ENCODE data around the gene RCN2. TPM values are rescaled to one million over a fixed set of nuclear protein-coding genes. Genes with fewer than 3 reads are reported as not detected.
A peak's percentile ranks its signal among the peaks of the same experiment; 100 is the strongest.

The RCN2 gene
- total and polyA plus RNA-seq, 2 of the 13 experiments (the other 11 are each of a cell fraction or from before 2014, with no cell fraction given): 84.4 to 89.0 TPM

DNA sequence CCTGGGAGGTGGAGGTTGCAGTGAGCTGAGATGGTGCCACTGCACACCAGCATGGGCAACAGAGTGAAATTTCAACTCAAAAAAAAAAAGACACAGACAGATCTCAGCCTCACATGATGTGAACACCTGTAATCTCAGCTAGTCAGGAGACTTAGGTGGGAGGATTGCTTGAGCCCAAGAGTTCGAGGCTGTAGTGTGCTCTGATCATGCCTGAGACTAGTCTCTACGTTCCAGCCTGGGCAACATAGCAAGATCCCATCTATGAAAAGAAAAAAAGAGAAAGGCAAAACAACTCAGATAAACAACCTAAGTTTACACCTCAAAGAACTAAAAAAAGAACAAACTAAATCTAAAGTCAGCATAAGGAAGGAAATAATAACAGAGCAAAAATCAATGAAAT is 37.4 kb upstream of the RCN2 start:
- Histone ChIP-seq H3K9me3 (ENCODE audit: low read length) (no peaks in the 10 kb centered on the region), H3K79me2 (ENCODE audit: insufficient read depth, low read length) (peaks cover 7% of the 10 kb centered on the region), H3K36me3 (replicated peaks in 1 of 2; ENCODE audit: control insufficient read depth in 1 of 2, insufficient read depth in 2 of 2, low read length in 2 of 2) (no peaks in the 10 kb centered on the region), H4K20me1 (ENCODE audit: insufficient read depth, low read length) (no peaks in the 10 kb centered on the region), H3K9ac (ENCODE audit: insufficient read depth, low read depth, low read length) (no peak overlapping the region), H3K4me1 (ENCODE audit: insufficient read depth, low read length) (peaks cover 4% of the 10 kb centered on the region), H3K27ac (ENCODE audit: extremely low read length, insufficient read depth, low read length) (no peak overlapping the region), H2AFZ (ENCODE audit: low read length) (no peak overlapping the region), H3K27me3 (ENCODE audit: control insufficient read depth in 1 of 2, insufficient read depth in 2 of 2, low read length in 2 of 2) (no peaks in the 10 kb centered on the region), H3K4me2 (ENCODE audit: low read depth, low read length) (no peak overlapping the region), H3K4me3 (replicated peaks in 1 of 3; ENCODE audit: insufficient read depth in 1 of 3, low read depth in 2 of 3, low read length in 3 of 3) (no peak overlapping the region)
- intact Hi-C loops (cut with micrococcal nuclease; ENCODE audit: unreplicated experiment): no loop called here
- CTCF ChIA-PET (ENCODE audit: low intra/inter-chr PET ratio, low total read pairs): no interaction called here
- TF ChIP-seq ZNF121 (CRISPR knock-in tag; IDR thresholded peaks at IDR 0.05) (peak; percentile 81), ZFX (CRISPR knock-in tag; IDR thresholded peaks at IDR 0.05; ENCODE audit: low read depth) (no peak), MEIS2 (CRISPR knock-in tag; IDR thresholded peaks at IDR 0.05) (no peak)
- TF ChIP-seq, protein P1, sequence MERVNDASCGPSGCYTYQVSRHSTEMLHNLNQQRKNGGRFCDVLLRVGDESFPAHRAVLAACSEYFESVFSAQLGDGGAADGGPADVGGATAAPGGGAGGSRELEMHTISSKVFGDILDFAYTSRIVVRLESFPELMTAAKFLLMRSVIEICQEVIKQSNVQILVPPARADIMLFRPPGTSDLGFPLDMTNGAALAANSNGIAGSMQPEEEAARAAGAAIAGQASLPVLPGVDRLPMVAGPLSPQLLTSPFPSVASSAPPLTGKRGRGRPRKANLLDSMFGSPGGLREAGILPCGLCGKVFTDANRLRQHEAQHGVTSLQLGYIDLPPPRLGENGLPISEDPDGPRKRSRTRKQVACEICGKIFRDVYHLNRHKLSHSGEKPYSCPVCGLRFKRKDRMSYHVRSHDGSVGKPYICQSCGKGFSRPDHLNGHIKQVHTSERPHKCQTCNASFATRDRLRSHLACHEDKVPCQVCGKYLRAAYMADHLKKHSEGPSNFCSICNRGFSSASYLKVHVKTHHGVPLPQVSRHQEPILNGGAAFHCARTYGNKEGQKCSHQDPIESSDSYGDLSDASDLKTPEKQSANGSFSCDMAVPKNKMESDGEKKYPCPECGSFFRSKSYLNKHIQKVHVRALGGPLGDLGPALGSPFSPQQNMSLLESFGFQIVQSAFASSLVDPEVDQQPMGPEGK (CRISPR knock-in tag; IDR thresholded peaks at IDR 0.05): no peak
- BruUV-seq (replicated peaks): no TSS peak
- no peak for FAIRE-seq
- WGBS (ENCODE audit: low lambda C conversion rate): 98% methylated on average over 2 of the region's 2 CpGs
- in situ Hi-C loops (cut with HindIII; ENCODE audit: extremely low pct_ligation_motif_present, low pct_unique_long_range_greater_than_20kb): no loop called here
- POLR2A ChIA-PET: no interaction called here
- no peak for DNase-seq (ENCODE audit: low spot score)
- ATAC-seq: no peak

DNA sequence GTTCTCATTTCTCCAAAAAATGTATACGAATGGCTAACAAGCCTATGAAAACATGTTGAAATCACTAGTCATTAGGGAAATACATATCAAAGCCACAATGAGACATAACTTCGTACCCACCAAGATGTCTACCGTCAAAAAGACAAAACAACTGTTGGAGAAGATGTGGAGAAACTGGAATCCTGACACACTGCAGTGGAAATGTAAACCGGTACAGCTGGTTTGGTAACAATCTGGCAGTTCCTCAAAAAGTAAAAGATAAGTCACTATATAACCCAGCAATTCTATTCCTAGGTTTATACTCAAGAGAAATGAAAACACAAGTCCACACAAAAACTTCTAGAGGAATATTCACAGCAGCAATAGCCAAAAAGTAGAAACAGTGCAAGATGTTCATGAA is 33.4 kb upstream of the RCN2 start:
- Histone ChIP-seq H3K27me3 (ENCODE audit: control insufficient read depth in 1 of 2, insufficient read depth in 2 of 2, low read length in 2 of 2) (no peaks in the 10 kb centered on the region), H3K27ac (ENCODE audit: extremely low read length, insufficient read depth, low read length) (no peak overlapping the region), H3K4me1 (ENCODE audit: insufficient read depth, low read length) (peaks cover 26% of the 10 kb centered on the region), H2AFZ (ENCODE audit: low read length) (no peak overlapping the region), H3K4me3 (replicated peaks in 1 of 3; ENCODE audit: insufficient read depth in 1 of 3, low read depth in 2 of 3, low read length in 3 of 3) (no peak overlapping the region), H4K20me1 (ENCODE audit: insufficient read depth, low read length) (no peaks in the 10 kb centered on the region), H3K4me2 (ENCODE audit: low read depth, low read length) (no peak overlapping the region), H3K36me3 (replicated peaks in 1 of 2; ENCODE audit: control insufficient read depth in 1 of 2, insufficient read depth in 2 of 2, low read length in 2 of 2) (no peaks in the 10 kb centered on the region), H3K79me2 (ENCODE audit: insufficient read depth, low read length) (peaks cover 12% of the 10 kb centered on the region), H3K9me3 (ENCODE audit: low read length) (no peaks in the 10 kb centered on the region), H3K9ac (ENCODE audit: insufficient read depth, low read depth, low read length) (no peak overlapping the region)
- ChIA-PET CTCF (ENCODE audit: low intra/inter-chr PET ratio, low total read pairs) (no interaction called here), POLR2A (no interaction called here)
- intact Hi-C loops (cut with micrococcal nuclease; ENCODE audit: unreplicated experiment): no loop called here
- BruUV-seq (replicated peaks): no TSS peak
- TF ChIP-seq RAD51 (IDR thresholded peaks at IDR 0.05; ENCODE audit: borderline replicate concordance) (no peak), FOXM1 (CRISPR knock-in tag; IDR thresholded peaks at IDR 0.05) (no peak), ZNF644 (CRISPR knock-in tag; IDR thresholded peaks at IDR 0.05; ENCODE audit: low read depth) (no peak), ZNF230 (CRISPR knock-in tag; IDR thresholded peaks at IDR 0.05) (no peak), LCORL (IDR thresholded peaks at IDR 0.05) (no peak), LCORL (CRISPR knock-in tag; IDR thresholded peaks at IDR 0.05) (no peak), KDM4B (CRISPR knock-in tag; IDR thresholded peaks at IDR 0.05) (no peak)
- TF ChIP-seq, protein P2, sequence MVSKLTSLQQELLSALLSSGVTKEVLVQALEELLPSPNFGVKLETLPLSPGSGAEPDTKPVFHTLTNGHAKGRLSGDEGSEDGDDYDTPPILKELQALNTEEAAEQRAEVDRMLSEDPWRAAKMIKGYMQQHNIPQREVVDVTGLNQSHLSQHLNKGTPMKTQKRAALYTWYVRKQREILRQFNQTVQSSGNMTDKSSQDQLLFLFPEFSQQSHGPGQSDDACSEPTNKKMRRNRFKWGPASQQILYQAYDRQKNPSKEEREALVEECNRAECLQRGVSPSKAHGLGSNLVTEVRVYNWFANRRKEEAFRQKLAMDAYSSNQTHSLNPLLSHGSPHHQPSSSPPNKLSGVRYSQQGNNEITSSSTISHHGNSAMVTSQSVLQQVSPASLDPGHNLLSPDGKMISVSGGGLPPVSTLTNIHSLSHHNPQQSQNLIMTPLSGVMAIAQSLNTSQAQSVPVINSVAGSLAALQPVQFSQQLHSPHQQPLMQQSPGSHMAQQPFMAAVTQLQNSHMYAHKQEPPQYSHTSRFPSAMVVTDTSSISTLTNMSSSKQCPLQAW (CRISPR knock-in tag; IDR thresholded peaks at IDR 0.05): no peak
- TF ChIP-seq, protein P3, sequence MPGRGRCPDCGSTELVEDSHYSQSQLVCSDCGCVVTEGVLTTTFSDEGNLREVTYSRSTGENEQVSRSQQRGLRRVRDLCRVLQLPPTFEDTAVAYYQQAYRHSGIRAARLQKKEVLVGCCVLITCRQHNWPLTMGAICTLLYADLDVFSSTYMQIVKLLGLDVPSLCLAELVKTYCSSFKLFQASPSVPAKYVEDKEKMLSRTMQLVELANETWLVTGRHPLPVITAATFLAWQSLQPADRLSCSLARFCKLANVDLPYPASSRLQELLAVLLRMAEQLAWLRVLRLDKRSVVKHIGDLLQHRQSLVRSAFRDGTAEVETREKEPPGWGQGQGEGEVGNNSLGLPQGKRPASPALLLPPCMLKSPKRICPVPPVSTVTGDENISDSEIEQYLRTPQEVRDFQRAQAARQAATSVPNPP (CRISPR knock-in tag; IDR thresholded peaks at IDR 0.05): no peak
- TF ChIP-seq, protein P4, sequence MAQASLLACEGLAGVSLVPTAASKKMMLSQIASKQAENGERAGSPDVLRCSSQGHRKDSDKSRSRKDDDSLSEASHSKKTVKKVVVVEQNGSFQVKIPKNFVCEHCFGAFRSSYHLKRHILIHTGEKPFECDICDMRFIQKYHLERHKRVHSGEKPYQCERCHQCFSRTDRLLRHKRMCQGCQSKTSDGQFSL (CRISPR knock-in tag; IDR thresholded peaks at IDR 0.05): no peak
- DNase-seq (ENCODE audit: low spot score) (no peak), ATAC-seq (no peak), FAIRE-seq (no peak)
- in situ Hi-C loops (cut with HindIII; ENCODE audit: extremely low pct_ligation_motif_present, low pct_unique_long_range_greater_than_20kb): no loop called here
- WGBS (ENCODE audit: low lambda C conversion rate): 96% methylated on average over 4 of the region's 4 CpGs
